Mesothelial cell of epicardium (in vitro differentiated cells): Measurements from ENCODE around the gene NELL1. TPM values are rescaled to one million over a fixed set of nuclear protein-coding genes. Genes with fewer than 3 reads are reported as not detected.

Experiments used
- DNase-seq, 2 experiments: peaks; one replicate each; pipeline ENCODE4 v3.0.0; 2021; ENCODE audit warnings: low spot score in 2 of 2; ENCODE audit not compliant: unreplicated experiment in 2 of 2
- H3K27ac Mint-ChIP-seq: 2 replicates; pipeline ENCODE4 v1.8.0; 2021; ENCODE audit warnings: mixed read lengths
- H3K27me3 Mint-ChIP-seq: 2 replicates; pipeline ENCODE4 v1.8.0; 2021; ENCODE audit warnings: low read depth, mixed read lengths
- H3K36me3 Mint-ChIP-seq: 2 replicates; pipeline ENCODE4 v1.8.0; 2021; ENCODE audit warnings: mixed read lengths
- H3K4me1 Mint-ChIP-seq: 2 replicates; pipeline ENCODE4 v1.8.0; 2021; ENCODE audit warnings: mixed read lengths
- H3K4me3 Mint-ChIP-seq: 2 replicates; pipeline ENCODE4 v1.8.0; 2021; ENCODE audit warnings: mild to moderate bottlenecking, moderate library complexity, mixed read lengths
- H3K9me3 Mint-ChIP-seq: 2 replicates; pipeline ENCODE4 v1.8.0; 2021; ENCODE audit warnings: mixed read lengths
- total RNA-seq: library from RNA; stranded (reverse); gene quantifications from 3 replicates; pipeline ENCODE4 v1.2.1, GENCODE V29; 2021
- TF ChIP-seq, protein P1 (sequence below): fragments of 200-600 bp; sonication (generic); IDR thresholded peaks from one replicate; pipeline ENCODE4 v1.5.0; 2021; ENCODE audit warnings: antibody characterized with exemption; ENCODE audit not compliant: unreplicated experiment

The NELL1 gene
- total RNA-seq, 1 donor from 2014 or later, result 1.7 TPM

DNA sequence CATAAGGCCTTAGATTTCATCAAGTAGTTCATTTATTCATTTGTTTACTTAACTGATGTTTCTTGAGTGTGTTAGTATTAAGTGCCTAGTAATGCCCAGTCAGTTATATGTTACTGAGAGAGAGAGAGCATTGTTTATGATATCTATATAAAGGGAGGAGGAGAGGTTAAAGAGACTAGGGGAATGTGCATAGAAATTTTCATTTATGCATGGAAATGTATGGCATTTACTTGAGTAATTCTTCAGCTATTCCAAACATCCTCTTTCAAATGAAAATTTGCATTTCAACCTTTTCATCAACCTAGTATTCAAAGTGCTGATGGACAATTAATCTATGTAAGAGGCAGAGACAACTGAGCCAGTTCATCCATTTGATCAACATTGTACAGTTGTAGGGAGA is 199.7 kb downstream of the NELL1 start:
- no peak overlapping the region for H3K4me3 Mint-ChIP-seq
- peaks cover 4% of the 10 kb centered on the region for H3K9me3 Mint-ChIP-seq
- DNase-seq, result no peak
- no peak overlapping the region for H3K27ac Mint-ChIP-seq
- H3K4me1 Mint-ChIP-seq, result no peaks in the 10 kb centered on the region
- TF ChIP-seq, protein P1, sequence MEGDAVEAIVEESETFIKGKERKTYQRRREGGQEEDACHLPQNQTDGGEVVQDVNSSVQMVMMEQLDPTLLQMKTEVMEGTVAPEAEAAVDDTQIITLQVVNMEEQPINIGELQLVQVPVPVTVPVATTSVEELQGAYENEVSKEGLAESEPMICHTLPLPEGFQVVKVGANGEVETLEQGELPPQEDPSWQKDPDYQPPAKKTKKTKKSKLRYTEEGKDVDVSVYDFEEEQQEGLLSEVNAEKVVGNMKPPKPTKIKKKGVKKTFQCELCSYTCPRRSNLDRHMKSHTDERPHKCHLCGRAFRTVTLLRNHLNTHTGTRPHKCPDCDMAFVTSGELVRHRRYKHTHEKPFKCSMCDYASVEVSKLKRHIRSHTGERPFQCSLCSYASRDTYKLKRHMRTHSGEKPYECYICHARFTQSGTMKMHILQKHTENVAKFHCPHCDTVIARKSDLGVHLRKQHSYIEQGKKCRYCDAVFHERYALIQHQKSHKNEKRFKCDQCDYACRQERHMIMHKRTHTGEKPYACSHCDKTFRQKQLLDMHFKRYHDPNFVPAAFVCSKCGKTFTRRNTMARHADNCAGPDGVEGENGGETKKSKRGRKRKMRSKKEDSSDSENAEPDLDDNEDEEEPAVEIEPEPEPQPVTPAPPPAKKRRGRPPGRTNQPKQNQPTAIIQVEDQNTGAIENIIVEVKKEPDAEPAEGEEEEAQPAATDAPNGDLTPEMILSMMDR, result no peak
- H3K36me3 Mint-ChIP-seq, result no peaks in the 10 kb centered on the region
- peaks cover 9% of the 10 kb centered on the region for H3K27me3 Mint-ChIP-seq

DNA sequence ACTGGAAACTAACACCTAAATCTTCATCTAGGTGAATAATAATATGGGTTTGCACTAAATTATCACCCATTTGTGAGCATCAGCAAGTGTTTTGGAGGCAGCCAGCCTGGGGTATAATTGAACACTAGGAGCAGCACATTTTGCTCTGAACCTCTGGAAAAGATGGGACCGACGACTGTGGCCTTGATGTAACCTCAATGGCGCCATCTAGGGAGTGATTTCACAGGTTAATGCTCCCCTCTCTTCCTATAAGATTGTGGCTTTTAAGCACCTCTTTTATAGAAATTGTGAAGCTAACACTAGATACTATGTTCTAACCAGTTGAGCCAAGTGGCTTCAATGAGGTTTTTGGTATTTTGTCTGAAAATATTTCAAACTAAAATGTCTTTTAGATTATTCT is 203.7 kb downstream of the NELL1 start:
- Mint-ChIP-seq H3K9me3 (no peaks in the 10 kb centered on the region), H3K4me3 (no peak overlapping the region), H3K36me3 (no peaks in the 10 kb centered on the region), H3K27me3 (peaks cover 4% of the 10 kb centered on the region), H3K4me1 (no peaks in the 10 kb centered on the region), H3K27ac (no peak overlapping the region)
- no peak for DNase-seq
- TF ChIP-seq, protein P1, result no peak

GRCh38 chr11:20874358-20874757 is 205.0 kb downstream of the NELL1 start:
- TF ChIP-seq, protein P1, result no peak
- no peaks in the 10 kb centered on the region for H3K4me1 Mint-ChIP-seq
- H3K36me3 Mint-ChIP-seq, result no peaks in the 10 kb centered on the region
- peaks cover 5% of the 10 kb centered on the region for H3K27me3 Mint-ChIP-seq
- H3K9me3 Mint-ChIP-seq, result no peaks in the 10 kb centered on the region
- H3K27ac Mint-ChIP-seq, result no peak overlapping the region
- DNase-seq, result no peak
- H3K4me3 Mint-ChIP-seq, result no peak overlapping the region

DNA sequence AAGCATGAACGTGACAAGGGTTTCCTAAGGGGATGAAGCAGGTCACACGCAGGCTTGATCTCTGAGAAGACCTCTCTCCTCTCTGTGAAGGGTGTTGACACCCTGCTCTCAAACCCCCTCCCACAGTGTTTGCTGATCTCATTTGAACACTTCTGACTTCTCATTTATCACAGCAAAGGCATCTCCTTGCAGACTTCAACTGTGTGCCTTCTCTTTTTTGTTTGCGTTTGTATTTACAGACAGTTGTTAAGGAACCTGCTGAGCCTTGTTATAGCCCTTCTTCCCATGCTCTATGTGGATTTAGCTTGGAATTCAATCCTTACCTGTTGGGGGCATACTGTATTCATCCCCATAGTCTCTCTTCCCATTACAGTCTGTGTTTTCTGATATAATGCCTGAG is 206.5 kb downstream of the NELL1 start:
- Mint-ChIP-seq H3K36me3 (no peaks in the 10 kb centered on the region), H3K4me3 (no peak overlapping the region), H3K27ac (no peak overlapping the region), H3K27me3 (peaks cover 8% of the 10 kb centered on the region), H3K9me3 (no peaks in the 10 kb centered on the region), H3K4me1 (no peaks in the 10 kb centered on the region)
- DNase-seq, result no peak
- TF ChIP-seq, protein P1, result no peak

- Mint-ChIP-seq H3K9me3 (no peaks in the 10 kb centered on the region), H3K4me3 (no peak overlapping the region), H3K36me3 (no peaks in the 10 kb centered on the region), H3K4me1 (no peaks in the 10 kb centered on the region), H3K27ac (no peak overlapping the region), H3K27me3 (peaks cover 12% of the 10 kb centered on the region)
- DNase-seq, result no peak
- TF ChIP-seq, protein P1, result no peak
Observed at GRCh38 chr11:20876738-20877137, 207.4 kb downstream of the NELL1 start.

DNA sequence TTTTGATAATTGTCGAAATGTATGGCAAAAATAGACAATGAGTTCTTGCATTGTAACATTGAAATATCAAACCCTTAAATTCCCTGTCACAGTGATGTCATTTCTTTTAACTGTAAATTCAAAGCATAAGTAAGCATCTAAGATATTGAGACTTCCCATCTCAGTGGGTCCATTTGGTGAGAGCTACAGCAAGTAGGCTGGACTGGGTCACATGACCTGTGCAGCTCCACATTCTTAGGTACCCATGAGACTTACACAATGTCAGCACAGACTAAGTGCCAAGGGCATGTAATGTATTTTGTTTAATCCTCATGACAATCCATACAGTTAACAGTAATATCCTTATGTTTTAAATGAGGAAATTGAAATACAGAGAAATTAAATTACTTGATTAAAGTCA is 210.7 kb downstream of the NELL1 start:
- H3K4me3 Mint-ChIP-seq, result no peak overlapping the region
- H3K27ac Mint-ChIP-seq, result no peak overlapping the region
- H3K27me3 Mint-ChIP-seq, result peaks cover 30% of the 10 kb centered on the region
- H3K36me3 Mint-ChIP-seq, result no peaks in the 10 kb centered on the region
- H3K4me1 Mint-ChIP-seq, result no peaks in the 10 kb centered on the region
- H3K9me3 Mint-ChIP-seq, result no peaks in the 10 kb centered on the region
- TF ChIP-seq, protein P1, result no peak
- no peak for DNase-seq
